Stomach (tissue), 4 donors: Measurements from ENCODE around the gene NABP1.

Experiments
- EP300 ChIP-seq: sonication (generic); formaldehyde crosslinking; IDR thresholded peaks from one replicate; pipeline ENCODE4 v1.6.1; 2017; ENCODE audit warnings: antibody characterized with exemption
- POLR2A ChIP-seq, 4 donors: fragments of 450-650 bp; IDR thresholded peaks; one replicate each; pipeline ENCODE4 v1.6.1; 2016; ENCODE audit warnings: antibody characterized with exemption in 4 of 4, control low read depth in 2 of 4, mild to moderate bottlenecking in 1 of 4, moderate library complexity in 1 of 4
- POLR2AphosphoS5 ChIP-seq, 3 donors: sonication (generic); formaldehyde crosslinking; IDR thresholded peaks; one replicate each; pipeline ENCODE4 v1.6.1; 2016; ENCODE audit warnings: antibody characterized with exemption in 3 of 3
- TF ChIP-seq, protein P1 (sequence below), 7 experiments: fragments of 450-650 bp in 4 of 7; fragments of 200-600 bp in 3 of 7; sonication (generic) in 3 of 7; IDR thresholded peaks; one replicate each; pipeline ENCODE4 v1.5.1; 2016 to 2019; ENCODE audit warnings: antibody characterized with exemption in 7 of 7, control low read depth in 2 of 7, mild to moderate bottlenecking in 1 of 7

DNA sequence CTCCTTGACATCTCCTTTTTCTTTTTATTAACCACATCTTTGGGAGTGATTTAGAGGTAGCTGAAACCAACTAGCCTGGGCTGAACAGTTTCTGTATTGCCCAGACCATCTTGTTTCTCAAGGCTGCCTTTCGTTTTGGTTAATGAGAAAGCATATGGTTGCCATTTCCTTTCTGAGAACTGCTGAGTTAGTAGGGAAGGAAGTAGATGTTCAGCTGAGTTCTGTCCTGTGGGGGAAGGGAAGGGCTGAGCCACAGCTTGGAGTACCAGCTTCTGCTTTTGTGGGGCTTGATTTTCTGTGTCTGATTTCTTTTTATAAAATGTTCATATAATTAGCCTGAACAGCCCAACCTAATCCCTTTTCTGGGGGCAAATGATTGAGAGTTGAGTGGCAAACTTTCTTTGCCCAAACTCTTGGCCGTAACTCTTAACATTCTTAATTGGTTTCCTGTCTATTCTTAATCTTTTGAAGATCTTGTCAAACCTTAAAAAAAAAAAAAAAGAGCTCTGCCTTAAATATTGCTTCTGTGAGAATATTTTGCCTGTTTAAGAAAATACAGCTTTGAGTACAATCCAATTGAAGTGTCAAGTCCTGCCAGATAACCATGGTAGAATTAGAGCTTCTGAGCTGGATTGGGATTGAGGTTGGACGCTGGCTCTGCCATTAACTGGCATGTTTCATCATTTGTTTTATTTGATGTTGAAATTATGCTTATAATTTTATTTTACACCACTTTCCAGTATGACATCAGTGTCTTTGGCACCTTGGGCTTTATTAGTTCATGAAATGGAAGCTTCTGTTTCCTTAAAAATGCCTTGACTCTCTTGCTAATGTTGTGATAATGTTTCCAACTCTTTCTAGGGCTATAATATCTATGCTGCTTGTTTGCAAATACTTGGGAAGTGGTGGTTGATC lies 1.9 kb upstream of the NABP1 start:
- TF ChIP-seq, protein P1, sequence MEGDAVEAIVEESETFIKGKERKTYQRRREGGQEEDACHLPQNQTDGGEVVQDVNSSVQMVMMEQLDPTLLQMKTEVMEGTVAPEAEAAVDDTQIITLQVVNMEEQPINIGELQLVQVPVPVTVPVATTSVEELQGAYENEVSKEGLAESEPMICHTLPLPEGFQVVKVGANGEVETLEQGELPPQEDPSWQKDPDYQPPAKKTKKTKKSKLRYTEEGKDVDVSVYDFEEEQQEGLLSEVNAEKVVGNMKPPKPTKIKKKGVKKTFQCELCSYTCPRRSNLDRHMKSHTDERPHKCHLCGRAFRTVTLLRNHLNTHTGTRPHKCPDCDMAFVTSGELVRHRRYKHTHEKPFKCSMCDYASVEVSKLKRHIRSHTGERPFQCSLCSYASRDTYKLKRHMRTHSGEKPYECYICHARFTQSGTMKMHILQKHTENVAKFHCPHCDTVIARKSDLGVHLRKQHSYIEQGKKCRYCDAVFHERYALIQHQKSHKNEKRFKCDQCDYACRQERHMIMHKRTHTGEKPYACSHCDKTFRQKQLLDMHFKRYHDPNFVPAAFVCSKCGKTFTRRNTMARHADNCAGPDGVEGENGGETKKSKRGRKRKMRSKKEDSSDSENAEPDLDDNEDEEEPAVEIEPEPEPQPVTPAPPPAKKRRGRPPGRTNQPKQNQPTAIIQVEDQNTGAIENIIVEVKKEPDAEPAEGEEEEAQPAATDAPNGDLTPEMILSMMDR (IDR thresholded peaks at IDR 0.05), result no peak
- TF ChIP-seq EP300, result no peak
- no peak for TF ChIP-seq POLR2A (IDR thresholded peaks at IDR 0.05)
- TF ChIP-seq POLR2AphosphoS5 (IDR thresholded peaks at IDR 0.05), result peak in 1 of 3 donors; percentile 59
